ENCODE data around the gene STMN3.

- TF ChIP-seq CTCF (IDR thresholded peaks at IDR 0.05) (no peak), EP300 (IDR thresholded peaks at IDR 0.05) (no peak), POLR2AphosphoS5 (IDR thresholded peaks at IDR 0.05) (no peak)
Observed at GRCh38 chr20:63690003-63690897, 37.0 kb upstream of the STMN3 start.
